ENCODE results near the gene PRKCE. TPM values are rescaled to one million over a fixed set of nuclear protein-coding genes. Genes with fewer than 3 reads are reported as not detected.

Gene PRKCE
- total RNA-seq, 1 donor from 2014 or later, result 11.7 TPM

- Mint-ChIP-seq H3K27ac (no peak overlapping the region), H3K4me3 (no peak overlapping the region), H3K27me3 (ENCODE audit: insufficient read depth) (peaks cover 5% of the 10 kb centered on the region), H3K36me3 (ENCODE audit: low read depth) (no peaks in the 10 kb centered on the region), H3K9me3 (no peaks in the 10 kb centered on the region), H3K4me1 (ENCODE audit: low read depth) (no peaks in the 10 kb centered on the region)
- no peak for DNase-seq (ENCODE audit: low spot score)
- intact Hi-C loops (cut with micrococcal nuclease), result no loop called here
These were observed 466.5 kb downstream of the PRKCE start for GRCh38 chr2:46117994-46118393.

GRCh38 chr2:46118656-46119371 is 467.3 kb downstream of the PRKCE start:
- no peak overlapping the region for H3K27ac Mint-ChIP-seq
- intact Hi-C loops (cut with micrococcal nuclease), result no loop called here
- no peaks in the 10 kb centered on the region for H3K4me1 Mint-ChIP-seq (ENCODE audit: low read depth)
- DNase-seq (ENCODE audit: low spot score), result no peak
- no peak overlapping the region for H3K4me3 Mint-ChIP-seq
- H3K9me3 Mint-ChIP-seq, result no peaks in the 10 kb centered on the region
- no peaks in the 10 kb centered on the region for H3K36me3 Mint-ChIP-seq (ENCODE audit: low read depth)
- H3K27me3 Mint-ChIP-seq (ENCODE audit: insufficient read depth), result peaks cover 5% of the 10 kb centered on the region

- Mint-ChIP-seq H3K27ac (no peak overlapping the region), H3K36me3 (ENCODE audit: low read depth) (no peaks in the 10 kb centered on the region), H3K9me3 (no peaks in the 10 kb centered on the region), H3K4me3 (no peak overlapping the region), H3K4me1 (ENCODE audit: low read depth) (no peaks in the 10 kb centered on the region), H3K27me3 (ENCODE audit: insufficient read depth) (peaks cover 5% of the 10 kb centered on the region)
- intact Hi-C loops (cut with micrococcal nuclease), result no loop called here
- no peak for DNase-seq (ENCODE audit: low spot score)
These were observed 468.0 kb downstream of the PRKCE start for GRCh38 chr2:46119453-46119852.

- no peak overlapping the region for H3K4me3 Mint-ChIP-seq
- DNase-seq (ENCODE audit: low spot score), result no peak
- H3K4me1 Mint-ChIP-seq (ENCODE audit: low read depth), result no peaks in the 10 kb centered on the region
- no peak overlapping the region for H3K27ac Mint-ChIP-seq
- no peaks in the 10 kb centered on the region for H3K36me3 Mint-ChIP-seq (ENCODE audit: low read depth)
- peaks cover 5% of the 10 kb centered on the region for H3K27me3 Mint-ChIP-seq (ENCODE audit: insufficient read depth)
- intact Hi-C loops (cut with micrococcal nuclease), result no loop called here
- no peaks in the 10 kb centered on the region for H3K9me3 Mint-ChIP-seq
These were observed 469.5 kb downstream of the PRKCE start for GRCh38 chr2:46120792-46121555.

GRCh38 chr2:46122318-46122976 is 471.0 kb downstream of the PRKCE start:
- intact Hi-C loops (cut with micrococcal nuclease), result no loop called here
- H3K27me3 Mint-ChIP-seq (ENCODE audit: insufficient read depth), result peaks cover 5% of the 10 kb centered on the region
- H3K9me3 Mint-ChIP-seq, result no peaks in the 10 kb centered on the region
- H3K4me3 Mint-ChIP-seq, result no peak overlapping the region
- H3K27ac Mint-ChIP-seq, result no peak overlapping the region
- no peaks in the 10 kb centered on the region for H3K36me3 Mint-ChIP-seq (ENCODE audit: low read depth)
- no peaks in the 10 kb centered on the region for H3K4me1 Mint-ChIP-seq (ENCODE audit: low read depth)
- DNase-seq (ENCODE audit: low spot score), result no peak

- Mint-ChIP-seq H3K36me3 (ENCODE audit: low read depth) (no peaks in the 10 kb centered on the region), H3K27ac (no peak overlapping the region), H3K4me1 (ENCODE audit: low read depth) (no peaks in the 10 kb centered on the region), H3K4me3 (no peak overlapping the region), H3K27me3 (ENCODE audit: insufficient read depth) (peaks cover 5% of the 10 kb centered on the region), H3K9me3 (no peaks in the 10 kb centered on the region)
- DNase-seq (ENCODE audit: low spot score), result no peak
- intact Hi-C loops (cut with micrococcal nuclease), result no loop called here
These were observed 471.5 kb downstream of the PRKCE start for GRCh38 chr2:46123013-46123412.

GRCh38 chr2:46125798-46126197 is 474.3 kb downstream of the PRKCE start:
- Mint-ChIP-seq H3K27me3 (ENCODE audit: insufficient read depth) (peaks cover 4% of the 10 kb centered on the region), H3K4me3 (no peak overlapping the region), H3K27ac (no peak overlapping the region), H3K36me3 (ENCODE audit: low read depth) (no peaks in the 10 kb centered on the region), H3K9me3 (no peaks in the 10 kb centered on the region), H3K4me1 (ENCODE audit: low read depth) (no peaks in the 10 kb centered on the region)
- no peak for DNase-seq (ENCODE audit: low spot score)
- intact Hi-C loops (cut with micrococcal nuclease), result no loop called here

GRCh38 chr2:46126571-46126970 is 475.1 kb downstream of the PRKCE start:
- no peak for DNase-seq (ENCODE audit: low spot score)
- intact Hi-C loops (cut with micrococcal nuclease), result no loop called here
- Mint-ChIP-seq H3K9me3 (no peaks in the 10 kb centered on the region), H3K36me3 (ENCODE audit: low read depth) (no peaks in the 10 kb centered on the region), H3K27me3 (ENCODE audit: insufficient read depth) (peaks cover 4% of the 10 kb centered on the region), H3K27ac (no peak overlapping the region), H3K4me3 (no peak overlapping the region), H3K4me1 (ENCODE audit: low read depth) (no peaks in the 10 kb centered on the region)

- no peak overlapping the region for H3K27ac Mint-ChIP-seq
- no peak overlapping the region for H3K4me3 Mint-ChIP-seq
- H3K9me3 Mint-ChIP-seq, result no peaks in the 10 kb centered on the region
- intact Hi-C loops (cut with micrococcal nuclease), result no loop called here
- H3K4me1 Mint-ChIP-seq (ENCODE audit: low read depth), result no peaks in the 10 kb centered on the region
- no peaks in the 10 kb centered on the region for H3K36me3 Mint-ChIP-seq (ENCODE audit: low read depth)
- no peak for DNase-seq (ENCODE audit: low spot score)
- H3K27me3 Mint-ChIP-seq (ENCODE audit: insufficient read depth), result peaks cover 2% of the 10 kb centered on the region
These were observed 475.7 kb downstream of the PRKCE start for GRCh38 chr2:46127176-46127575.

GRCh38 chr2:46130511-46130910 is 479.0 kb downstream of the PRKCE start:
- no peak overlapping the region for H3K4me3 Mint-ChIP-seq
- peaks cover 2% of the 10 kb centered on the region for H3K27me3 Mint-ChIP-seq (ENCODE audit: insufficient read depth)
- intact Hi-C loops (cut with micrococcal nuclease), result no loop called here
- H3K36me3 Mint-ChIP-seq (ENCODE audit: low read depth), result no peaks in the 10 kb centered on the region
- no peaks in the 10 kb centered on the region for H3K4me1 Mint-ChIP-seq (ENCODE audit: low read depth)
- no peak overlapping the region for H3K27ac Mint-ChIP-seq
- DNase-seq (ENCODE audit: low spot score), result no peak
- no peaks in the 10 kb centered on the region for H3K9me3 Mint-ChIP-seq

GRCh38 chr2:46132996-46133395 is 481.5 kb downstream of the PRKCE start:
- Mint-ChIP-seq H3K9me3 (no peaks in the 10 kb centered on the region), H3K36me3 (ENCODE audit: low read depth) (no peaks in the 10 kb centered on the region), H3K4me3 (no peak overlapping the region), H3K27ac (no peak overlapping the region), H3K27me3 (ENCODE audit: insufficient read depth) (peaks cover 2% of the 10 kb centered on the region), H3K4me1 (ENCODE audit: low read depth) (no peaks in the 10 kb centered on the region)
- DNase-seq (ENCODE audit: low spot score), result no peak
- intact Hi-C loops (cut with micrococcal nuclease), result no loop called here

- H3K36me3 Mint-ChIP-seq (ENCODE audit: low read depth), result no peaks in the 10 kb centered on the region
- H3K27me3 Mint-ChIP-seq (ENCODE audit: insufficient read depth), result no peaks in the 10 kb centered on the region
- no peak for DNase-seq (ENCODE audit: low spot score)
- no peak overlapping the region for H3K27ac Mint-ChIP-seq
- intact Hi-C loops (cut with micrococcal nuclease), result no loop called here
- H3K9me3 Mint-ChIP-seq, result no peaks in the 10 kb centered on the region
- no peak overlapping the region for H3K4me3 Mint-ChIP-seq
- H3K4me1 Mint-ChIP-seq (ENCODE audit: low read depth), result no peaks in the 10 kb centered on the region
These were observed 483.2 kb downstream of the PRKCE start for GRCh38 chr2:46134531-46135227.

Measured in activated T-helper 1 cell treated with anti-CD3 and anti-CD28 coated beads, Interleukin-12 subunit alpha, Interleukin-12 subunit beta, Interleukin-2, Interleukin-4 antibody, amounts not matched to agents 30 ng/mL and 10 ng/mL and 1 ng/mL, durations not matched to agents 14 hours and 24 hours and 36 hours (primary cell).